Activated T-cell treated with anti-CD3 and anti-CD28 coated beads for 24 hours (primary cell): ENCODE measurements around the gene PIK3R6.

Experiments used
- DNase-seq: peaks from one replicate; pipeline ENCODE4 v3.0.0-alpha.2; 2020; ENCODE audit warnings: low read depth

Gene PIK3R6

GRCh38 chr17:8867361-8867981 lies at the start of gene PIK3R6:
PIK3R6 (minus strand) TSS chr17:8867674; CDS start chr17:8849794, 17,880 bp downstream.
- DNase-seq = no peak

- DNase-seq = no peak
Observed at GRCh38 chr17:8916466-8916865, 49.0 kb upstream of the PIK3R6 start.

- DNase-seq = no peak
Observed at GRCh38 chr17:8914554-8914953, 47.1 kb upstream of the PIK3R6 start.

- DNase-seq = no peak
Observed at GRCh38 chr17:8913879-8914278, 46.4 kb upstream of the PIK3R6 start.

- no peak for DNase-seq
Observed at GRCh38 chr17:8913091-8913490, 45.6 kb upstream of the PIK3R6 start.

GRCh38 chr17:8912084-8912981 lies 44.9 kb upstream of the PIK3R6 start:
- DNase-seq = no peak

GRCh38 chr17:8910969-8911604 lies 43.6 kb upstream of the PIK3R6 start:
- no peak for DNase-seq

- DNase-seq = no peak
Observed at GRCh38 chr17:8909586-8910270, 42.3 kb upstream of the PIK3R6 start.

- no peak for DNase-seq
Observed at GRCh38 chr17:8905331-8905730, 37.9 kb upstream of the PIK3R6 start.

GRCh38 chr17:8904686-8905085 lies 37.2 kb upstream of the PIK3R6 start:
- DNase-seq = no peak

- no peak for DNase-seq
Observed at GRCh38 chr17:8904201-8904600, 36.7 kb upstream of the PIK3R6 start.

GRCh38 chr17:8900626-8901585 lies 33.4 kb upstream of the PIK3R6 start:
- DNase-seq = no peak

- no peak for DNase-seq
Observed at GRCh38 chr17:8900207-8900606, 32.7 kb upstream of the PIK3R6 start.

- no peak for DNase-seq
Observed at GRCh38 chr17:8898636-8899035, 31.2 kb upstream of the PIK3R6 start.

GRCh38 chr17:8898126-8898525 lies 30.7 kb upstream of the PIK3R6 start:
- DNase-seq = no peak

GRCh38 chr17:8896641-8897635 lies 29.5 kb upstream of the PIK3R6 start:
- DNase-seq = no peak

- no peak for DNase-seq
Observed at GRCh38 chr17:8896087-8896486, 28.6 kb upstream of the PIK3R6 start.

GRCh38 chr17:8894673-8895578 lies 27.5 kb upstream of the PIK3R6 start:
- DNase-seq = peak; percentile 27

- DNase-seq = no peak
Observed at GRCh38 chr17:8894202-8894671, 26.8 kb upstream of the PIK3R6 start.
